Heart left ventricle (tissue), 16 donors: Measurements from ENCODE around the gene PEAR1. TPM values are rescaled to one million over a fixed set of nuclear protein-coding genes. Genes with fewer than 3 reads are reported as not detected.

Source experiments
- ATAC-seq, 4 donors: fragments of 200-7000 bp; cut with Tn5 transposase; one replicate each; pipeline ENCODE4 v1.9.1; 2020 to 2022; ENCODE audit warnings: moderate library complexity in 4 of 4, mild to moderate bottlenecking in 3 of 4, moderate number of reproducible peaks in 1 of 4
- DNase-seq, 5 donors: peaks; one replicate each; pipeline ENCODE4 v3.0.0-alpha.2; 2020
- H3K27ac ChIP-seq, 12 donors: fragments of 200-600 bp; sonication (generic) in 4 of 12; one replicate each; pipeline versions ENCODE4 v1.5.0 to v1.8.0; 2016 to 2022; ENCODE audit warnings: mild to moderate bottlenecking in 2 of 12
- H3K27me3 ChIP-seq, 9 donors: fragments of 200-600 bp; sonication (generic) in 2 of 9; one replicate each; pipeline versions ENCODE4 v1.5.1 to v1.8.0; 2016 to 2022; ENCODE audit warnings: mild to moderate bottlenecking in 3 of 9
- H3K36me3 ChIP-seq, 9 donors: fragments of 200-600 bp; sonication (generic) in 2 of 9; one replicate each; pipeline versions ENCODE4 v1.5.0 to v1.8.0; 2018 to 2022; ENCODE audit warnings: mild to moderate bottlenecking in 2 of 9
- H3K4me1 ChIP-seq, 12 donors: fragments of 200-600 bp; sonication (generic) in 4 of 12; one replicate each; pipeline versions ENCODE4 v1.5.0 to v1.8.0; 2016 to 2022; ENCODE audit warnings: mild to moderate bottlenecking in 3 of 12
- H3K4me3 ChIP-seq, 12 donors: fragments of 200-600 bp; sonication (generic) in 4 of 12; one replicate each; pipeline versions ENCODE4 v1.5.0 to v1.8.0; 2017 to 2022; ENCODE audit warnings: mild to moderate bottlenecking in 9 of 12, moderate library complexity in 4 of 12
- H3K9me3 ChIP-seq, 12 donors: fragments of 200-600 bp; sonication (generic) in 4 of 12; one replicate each; pipeline versions ENCODE4 v1.5.0 to v1.8.0; 2016 to 2022; ENCODE audit warnings: mild to moderate bottlenecking in 1 of 12
- POLR2A ChIP-seq, 2 donors: fragments of 450-650 bp; IDR thresholded peaks; one replicate each; pipeline ENCODE4 v1.6.1; 2017; ENCODE audit warnings: antibody characterized with exemption in 2 of 2, mild to moderate bottlenecking in 2 of 2, moderate library complexity in 2 of 2
- WGBS, 4 donors: extraction: QIAGEN DNeasy Blood & Tissue Kit in 2 of 4; methylation state at CpG; one replicate each; pipeline versions ENCODE4 v1.1.5 to v1.1.7; 2013 to 2018; 5-methylcytosine and 5-hydroxymethylcytosine counted together
- intact Hi-C, 10 donors: fragments of 100-400 bp; cut with DNase I; formaldehyde crosslinking; loops; one replicate each; pipeline versions ENCODE4 v1.11.1 to v1.14.2; 2022
- polyA plus RNA-seq, 2 donors: library from polyadenylated mRNA; stranded (reverse); fragments of 200-250 nt; gene quantifications; one replicate each; pipeline ENCODE4 v1.2.3, GENCODE V29; 2013
- total RNA-seq, 9 donors: library from RNA; depleted of rRNA in 2 of 9; stranded (reverse); fragments of >200 nt in 2 of 9; fragmentation: NEBNext Ultra II Directional in 3 of 9; extraction: Animal tissue kit (Norgen Biotek cat#: 25700) in 3 of 9; gene quantifications; one replicate each; pipeline versions ENCODE4 v1.1.0 to v1.2.4, GENCODE V29; 2016 to 2023
- TF ChIP-seq, protein P1 (sequence below), 12 donors: fragments of 200-600 bp; sonication (generic) in 4 of 12; IDR thresholded peaks; one replicate each; pipeline versions ENCODE4 v1.5.0 to v1.8.0; 2018 to 2022; ENCODE audit warnings: antibody characterized with exemption in 12 of 12, mild to moderate bottlenecking in 5 of 12
- donor health status: ischemic (EF 13 %, LVEDD 7.1; RV severe dilation, severe dysfunction).
- donor health status: healthy with polysubstance abuse.
- donor health status: DM: no; HTN: yes; CAD: no.
- donor health status: DM: no; HTN: no; CAD: no.
- donor health status: ischemic (EF 25% LVEDD 6.9; RV normal size, moderate dysfunction).
- donor health status: ischemic (EF 25% LVEDD 5.7; RV mildly dilated, moderate dysfunction).
- donor health status: healthy.
- donor health status: DM: yes; HTN: yes; CAD: no.
- donor health status: ischemic (EF 35%, LVEDD 5.7; RV mildly dilated, moderate dysfunction).
- donor health status: nonischemic (EF 11% LVEDD 7.7; RV severe dilation, severe dysfunction).
- donor health status: DM: yes; HTN: yes; CAD: no.
- donor health status: PGD.
- donor health status: ischemic (EF 29% LVEDD 5.4; RV normal size, mild dysfunction).
- donor health status: nonischemic (EF 23%, LVEDD 6.1; RV moderate dilation, normal function).

The PEAR1 gene
- total and polyA plus RNA-seq, 11 donors = 4.1 to 14.7 (median 7.1) TPM

DNA sequence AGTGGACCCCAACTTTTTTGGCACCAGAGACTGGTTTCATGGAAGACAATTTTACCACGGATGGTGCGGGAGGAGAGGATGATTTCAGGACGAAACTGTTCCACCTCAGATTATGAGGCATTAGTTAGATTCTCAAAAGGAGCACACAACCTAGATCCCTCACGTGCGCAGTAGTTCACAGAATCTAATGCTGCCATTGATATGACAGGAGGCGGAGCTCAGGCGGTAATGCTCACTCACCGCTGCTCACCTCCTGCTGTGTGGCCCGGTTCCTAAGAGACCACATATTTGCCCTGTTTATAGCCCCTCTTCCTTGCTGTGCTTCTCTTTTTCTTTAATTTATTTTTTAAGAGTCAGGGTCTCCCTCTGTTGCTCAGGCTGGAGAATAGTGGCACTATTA lies 28.3 kb upstream of the PEAR1 start:
- no peaks in the 10 kb centered on the region for H3K36me3 ChIP-seq
- ATAC-seq = no peak
- no peak overlapping the region for H3K4me3 ChIP-seq
- H3K27me3 ChIP-seq = peaks cover 6 to 61% (median 23%) of the 10 kb centered on the region in 9 donors
- H3K27ac ChIP-seq = no peak overlapping the region
- intact Hi-C loops = loop anchor here in 4 of 10 donors (10.0 kb wide), 2 partner anchors 140 to 170 kb away; partner anchors contain the start of genes ISG20L2 (in 3 of the 4) and METTL25B (in 3 of the 4)
- no peak for DNase-seq
- TF ChIP-seq, protein P1, sequence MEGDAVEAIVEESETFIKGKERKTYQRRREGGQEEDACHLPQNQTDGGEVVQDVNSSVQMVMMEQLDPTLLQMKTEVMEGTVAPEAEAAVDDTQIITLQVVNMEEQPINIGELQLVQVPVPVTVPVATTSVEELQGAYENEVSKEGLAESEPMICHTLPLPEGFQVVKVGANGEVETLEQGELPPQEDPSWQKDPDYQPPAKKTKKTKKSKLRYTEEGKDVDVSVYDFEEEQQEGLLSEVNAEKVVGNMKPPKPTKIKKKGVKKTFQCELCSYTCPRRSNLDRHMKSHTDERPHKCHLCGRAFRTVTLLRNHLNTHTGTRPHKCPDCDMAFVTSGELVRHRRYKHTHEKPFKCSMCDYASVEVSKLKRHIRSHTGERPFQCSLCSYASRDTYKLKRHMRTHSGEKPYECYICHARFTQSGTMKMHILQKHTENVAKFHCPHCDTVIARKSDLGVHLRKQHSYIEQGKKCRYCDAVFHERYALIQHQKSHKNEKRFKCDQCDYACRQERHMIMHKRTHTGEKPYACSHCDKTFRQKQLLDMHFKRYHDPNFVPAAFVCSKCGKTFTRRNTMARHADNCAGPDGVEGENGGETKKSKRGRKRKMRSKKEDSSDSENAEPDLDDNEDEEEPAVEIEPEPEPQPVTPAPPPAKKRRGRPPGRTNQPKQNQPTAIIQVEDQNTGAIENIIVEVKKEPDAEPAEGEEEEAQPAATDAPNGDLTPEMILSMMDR (IDR thresholded peaks at IDR 0.05) = no peak
- TF ChIP-seq POLR2A (IDR thresholded peaks at IDR 0.05) = no peak
- no peaks in the 10 kb centered on the region for H3K9me3 ChIP-seq
- 87 to 91% (median 88%) methylated on average over 9 of the region's 9 CpGs for WGBS, 4 donors
- H3K4me1 ChIP-seq = peaks cover 1 to 11% (median 9%) of the 10 kb centered on the region in 12 donors

DNA sequence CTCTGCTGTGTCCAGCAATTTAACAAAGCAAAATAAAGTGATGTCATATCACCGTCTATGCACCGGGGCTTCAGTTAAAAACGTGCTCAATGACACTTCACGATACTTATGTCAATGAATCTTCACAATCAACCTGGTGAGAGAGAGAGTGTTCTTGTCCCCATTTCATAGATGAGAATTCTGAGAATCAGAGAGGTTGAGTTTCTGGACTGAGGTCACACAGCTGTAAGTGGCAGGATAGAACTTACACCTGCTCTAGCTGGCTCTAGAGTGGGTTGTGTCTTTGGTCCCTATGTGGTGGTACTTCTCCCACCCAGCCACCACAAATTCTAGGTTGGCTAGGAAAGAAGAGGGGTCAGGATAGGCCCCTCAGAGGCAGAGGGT lies 27.7 kb upstream of the PEAR1 start:
- no peak overlapping the region for H3K4me3 ChIP-seq
- WGBS, 4 donors = 80 to 89% (median 85%) methylated on average over 4 of the region's 4 CpGs
- DNase-seq (no peak), ATAC-seq (no peak)
- intact Hi-C loops = loop anchor here in 4 of 10 donors (10.0 kb wide), 2 partner anchors 141 to 171 kb away; partner anchors contain the start of genes ISG20L2 (in 3 of the 4) and METTL25B (in 3 of the 4)
- TF ChIP-seq, protein P1 (IDR thresholded peaks at IDR 0.05) = no peak
- no peak for TF ChIP-seq POLR2A (IDR thresholded peaks at IDR 0.05)
- H3K4me1 ChIP-seq = peaks cover 0 to 5% (median 3%) of the 10 kb centered on the region in 12 donors
- peaks cover 6 to 55% (median 17%) of the 10 kb centered on the region in 9 donors for H3K27me3 ChIP-seq
- no peaks in the 10 kb centered on the region for H3K36me3 ChIP-seq
- no peak overlapping the region for H3K27ac ChIP-seq
- H3K9me3 ChIP-seq = no peaks in the 10 kb centered on the region

DNA sequence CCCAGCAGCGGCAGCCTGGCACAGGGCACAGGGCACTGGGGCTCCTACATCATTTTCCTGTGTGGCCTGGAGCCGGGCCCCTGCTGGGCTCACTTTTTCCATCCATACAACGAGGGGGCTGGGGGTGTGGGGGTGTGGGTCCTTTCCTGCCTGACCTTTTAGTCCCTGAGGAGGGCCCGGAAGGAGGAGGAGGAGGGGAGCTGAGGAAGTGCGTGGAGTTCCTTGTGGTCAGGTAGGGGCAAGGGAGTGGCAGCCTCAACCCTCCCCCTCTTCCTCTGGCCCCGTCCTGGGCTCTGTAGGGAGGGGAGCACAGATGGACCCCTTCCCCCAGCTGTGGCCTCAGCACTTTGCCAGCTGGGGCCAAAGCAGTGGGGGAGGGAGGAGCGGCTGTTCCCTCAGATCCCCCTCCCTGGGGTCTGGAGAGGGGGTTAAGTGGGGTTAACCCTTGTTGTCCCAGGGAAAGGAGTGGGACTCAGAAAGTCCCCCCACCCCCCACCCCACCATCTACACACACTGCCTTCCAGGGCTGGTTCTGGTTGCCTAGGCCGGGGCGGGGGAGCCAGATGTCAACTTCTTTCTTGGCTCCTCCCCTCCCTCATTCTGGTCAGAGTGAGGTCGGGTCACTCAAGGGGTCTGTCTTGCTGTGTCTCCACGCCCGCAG lies 27.1 kb upstream of the PEAR1 start:
- ATAC-seq (peak in 1 of 4 donors; percentile 29), DNase-seq (no peak)
- Histone ChIP-seq H3K27me3 (peaks cover 2 to 50% (median 12%) of the 10 kb centered on the region in 9 donors), H3K27ac (no peak overlapping the region), H3K4me1 (peaks cover 0 to under 1% (median 0%) of the 10 kb centered on the region in 12 donors), H3K36me3 (no peaks in the 10 kb centered on the region), H3K9me3 (no peaks in the 10 kb centered on the region), H3K4me3 (no peak overlapping the region)
- 55 to 58% (median 56%) methylated on average over 6 to 12 of the region's 12 CpGs for WGBS, 4 donors
- intact Hi-C loops = loop anchor here in 4 of 10 donors (10.0 kb wide), 2 partner anchors 142 to 172 kb away; partner anchors contain the start of genes ISG20L2 (in 3 of the 4) and METTL25B (in 3 of the 4)
- TF ChIP-seq POLR2A (IDR thresholded peaks at IDR 0.05) = no peak
- TF ChIP-seq, protein P1 (IDR thresholded peaks at IDR 0.05) = no peak

DNA sequence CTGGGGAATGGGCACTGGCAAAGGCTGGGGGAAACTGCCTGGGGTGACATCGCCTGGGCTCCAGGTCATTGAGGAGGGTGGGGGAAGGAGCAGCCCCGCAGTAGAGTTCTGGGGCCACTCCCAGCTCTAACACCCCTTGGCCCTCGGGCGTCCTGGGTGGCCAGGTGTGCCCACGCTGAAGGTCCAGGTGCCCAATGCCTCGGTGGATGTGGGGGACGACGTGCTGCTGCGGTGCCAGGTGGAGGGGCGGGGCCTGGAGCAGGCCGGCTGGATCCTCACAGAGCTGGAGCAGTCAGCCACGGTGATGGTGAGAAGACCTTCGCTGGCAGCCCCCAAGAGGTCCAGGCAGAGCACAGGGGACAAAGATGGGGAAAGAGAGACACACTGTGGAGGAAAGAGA lies 25.2 kb upstream of the PEAR1 start:
- H3K9me3 ChIP-seq = no peaks in the 10 kb centered on the region
- no peaks in the 10 kb centered on the region for H3K4me1 ChIP-seq
- no peak overlapping the region for H3K27ac ChIP-seq
- no peak for ATAC-seq
- intact Hi-C loops = loop anchor here in 4 of 10 donors (10.0 kb wide), 2 partner anchors 144 to 174 kb away; partner anchors contain the start of genes ISG20L2 (in 3 of the 4) and METTL25B (in 3 of the 4)
- no peak for TF ChIP-seq POLR2A (IDR thresholded peaks at IDR 0.05)
- TF ChIP-seq, protein P1 (IDR thresholded peaks at IDR 0.05) = no peak
- H3K27me3 ChIP-seq = peaks cover 0 to 30% (median 3%) of the 10 kb centered on the region in 9 donors
- no peak overlapping the region for H3K4me3 ChIP-seq
- 69 to 79% (median 73%) methylated on average over 13 of the region's 13 CpGs for WGBS, 4 donors
- DNase-seq = no peak
- no peaks in the 10 kb centered on the region for H3K36me3 ChIP-seq
